ENCODE measurements around the gene SLC12A2.

SLC12A2 gene

DNA sequence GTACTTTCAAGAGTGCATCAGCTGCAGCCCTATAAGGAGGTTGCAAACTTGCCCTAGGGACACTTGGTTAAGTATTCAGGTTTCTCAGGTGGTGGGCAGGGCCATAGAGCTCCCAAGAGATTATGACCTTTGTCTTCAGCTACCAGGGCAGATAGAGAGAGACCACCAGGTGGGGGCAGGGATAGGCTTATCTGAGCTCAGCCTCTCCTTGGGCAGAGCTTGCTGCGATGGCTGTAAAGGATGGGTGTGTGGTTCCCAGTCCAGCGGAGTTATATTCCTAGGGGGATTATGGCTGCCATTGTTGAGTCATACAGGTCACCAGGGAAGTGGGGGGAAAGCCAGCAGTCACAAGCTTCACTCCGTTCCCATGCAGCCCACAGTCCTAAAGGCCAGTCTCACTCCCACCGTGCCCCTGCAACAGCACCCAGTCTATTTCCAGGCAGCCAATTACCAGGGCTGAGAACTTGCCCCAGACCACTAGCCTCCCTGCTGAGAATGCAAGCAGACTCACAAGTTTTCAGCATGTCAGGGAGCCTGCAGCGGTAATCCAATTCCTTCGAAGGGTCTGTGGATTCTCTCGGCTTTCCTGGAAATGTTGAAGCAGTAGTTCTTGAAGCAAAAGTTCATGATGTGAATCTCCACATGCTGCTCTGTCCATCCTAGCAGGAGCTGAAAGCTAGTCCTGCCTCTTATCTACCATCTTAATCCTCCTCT, 151.5 kb downstream of the SLC12A2 start:
- no peak for DNase-seq

DNA sequence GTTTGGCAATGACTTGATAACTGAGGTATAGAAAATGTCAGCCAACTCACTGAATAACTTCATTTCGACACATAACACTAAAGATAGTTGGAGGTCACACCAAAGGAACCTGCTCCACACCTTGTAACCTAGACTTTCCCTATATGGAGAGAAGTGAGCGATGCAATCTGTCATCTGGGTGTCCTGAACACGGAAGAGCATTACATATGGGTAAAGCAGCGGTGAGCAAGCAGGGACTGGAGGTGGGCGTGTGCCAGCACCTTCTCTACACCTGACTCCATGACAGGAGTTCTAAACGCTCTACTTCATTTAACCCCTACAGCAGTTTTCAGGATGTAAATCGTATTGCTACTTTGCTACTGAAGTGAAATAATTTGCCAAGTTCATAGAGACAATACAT, 152.8 kb downstream of the SLC12A2 start:
- no peak for DNase-seq

DNA sequence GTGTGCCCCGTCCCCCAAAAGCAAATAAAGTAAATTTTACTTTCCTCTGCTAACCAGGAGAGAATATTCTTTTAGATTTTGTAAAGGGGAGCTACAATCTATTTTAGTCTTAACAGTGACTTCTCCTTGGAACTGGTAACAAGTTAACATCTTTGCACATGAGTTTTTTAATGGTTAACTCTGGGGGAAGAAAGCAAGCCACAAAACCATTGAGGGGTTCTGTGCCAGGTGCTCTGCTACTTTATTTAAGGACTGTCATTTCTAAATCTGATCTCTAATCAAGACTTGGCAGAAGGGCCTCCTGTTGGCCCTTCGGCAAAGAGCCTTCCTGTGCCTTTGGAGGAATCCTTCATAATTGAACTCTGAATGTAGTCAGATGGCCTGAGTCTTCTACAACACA, 153.4 kb downstream of the SLC12A2 start:
- no peak for DNase-seq

DNA sequence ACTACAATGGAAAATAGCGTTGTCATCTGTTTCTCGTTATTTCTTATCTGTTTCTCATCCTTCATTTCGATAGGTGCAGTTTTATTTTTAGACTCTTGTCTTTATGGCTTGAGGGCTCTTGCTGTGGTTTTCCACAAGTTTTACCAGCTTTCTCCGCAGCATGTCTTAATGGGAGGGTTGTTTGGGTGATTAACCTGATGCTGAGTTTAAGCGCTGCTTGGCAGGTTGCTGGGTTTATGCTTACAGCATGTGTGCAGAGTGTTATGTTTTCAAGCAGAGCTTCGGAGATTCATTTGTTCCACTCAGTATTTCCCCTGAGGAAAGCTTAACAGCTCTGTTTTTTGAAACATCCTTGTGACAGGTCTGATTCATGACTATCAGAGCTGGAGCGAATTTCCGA, 154.0 kb downstream of the SLC12A2 start:
- DNase-seq, result no peak

All from NCI-H1930 (cell line).